ENCODE data around the gene NRTN.
"Not testable (repeated sequence)": the region's sequence is repeated elsewhere in the genome, so short reads cannot be mapped to it uniquely, and the experiment has no call there.

The NRTN gene

DNA sequence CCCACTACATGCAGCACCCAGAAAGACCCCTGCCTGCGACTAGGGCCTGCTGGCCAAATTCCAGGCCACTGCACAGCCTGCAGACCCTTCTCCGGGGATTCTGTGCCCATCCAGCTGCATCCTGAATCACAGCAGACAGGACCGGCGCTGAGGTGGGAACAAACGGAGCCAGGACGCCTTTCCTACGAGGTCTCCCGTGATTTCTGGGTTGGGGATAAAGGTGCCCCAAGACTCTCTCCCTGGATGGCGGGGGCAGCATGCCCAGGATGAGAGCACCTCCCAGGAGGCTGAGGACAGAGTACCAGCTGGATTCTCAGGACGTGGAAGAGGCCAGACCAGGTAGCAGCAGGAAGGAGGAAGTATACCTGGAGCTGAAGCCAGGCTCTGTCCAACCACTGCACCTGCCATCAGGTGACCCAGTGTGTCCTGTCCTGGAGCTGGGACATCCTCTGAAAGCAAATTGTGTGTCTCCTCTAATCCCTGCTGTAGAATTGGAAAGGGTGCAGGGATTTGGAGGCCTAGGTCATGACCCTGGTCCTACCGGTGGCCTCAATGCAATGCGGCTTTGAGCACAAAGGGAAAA lies 68.8 kb downstream of the NRTN start:
- no peak for DNase-seq

GRCh38 chr19:5874496-5874895 lies 69.6 kb downstream of the NRTN start:
- DNase-seq = not testable (repeated sequence)

DNA sequence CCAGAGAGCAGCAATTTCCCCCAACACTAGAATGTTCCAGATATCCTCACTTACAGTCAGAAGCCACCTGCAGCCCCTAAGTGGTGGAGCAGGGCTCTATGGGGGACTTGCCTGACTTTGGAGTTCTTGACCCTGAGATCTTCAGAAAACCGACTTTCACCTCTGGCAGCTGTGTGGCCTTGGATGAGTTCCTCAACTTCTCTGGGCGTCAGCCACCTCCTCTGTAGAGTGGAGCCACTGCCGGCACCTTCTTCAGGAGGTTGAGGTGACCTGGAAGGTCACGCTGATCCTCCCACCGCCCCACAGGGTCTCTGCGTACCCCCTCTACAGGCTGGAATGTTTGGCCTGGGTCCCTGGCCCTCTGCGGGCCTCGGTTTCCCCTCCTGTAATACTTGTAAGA lies 72.6 kb downstream of the NRTN start:
- no peak for DNase-seq

- DNase-seq = no peak
Measured at GRCh38 chr19:5877882-5878281, 73.0 kb downstream of the NRTN start.

Data from stimulated activated CD4-positive, alpha-beta T cell treated with anti-CD3 and anti-CD28 coated beads, Interleukin-12 subunit alpha, Interleukin-12 subunit beta, amount 100 ng/mL, for 4 hours (primary cell).